B cell (primary cell): ENCODE data around the gene IL17A. TPM values are rescaled to one million over a fixed set of nuclear protein-coding genes. Genes with fewer than 3 reads are reported as not detected.

Experiments
- ATAC-seq: fragments of 200-7000 bp; cut with Tn5 transposase; one replicate; pipeline ENCODE4 v1.10.0; 2021; ENCODE audit warnings: low read depth, mild to moderate bottlenecking, moderate number of reproducible peaks, moderate library complexity
- CTCF ChIA-PET: fragments of 350-600 bp; sonication (Branson Sonifier 250); formaldehyde crosslinking; loops from one replicate; lab custom pipeline; 2021; ENCODE audit warnings: antibody characterized with exemption, inconsistent platforms; lab: Charles Lee
- POLR2A ChIA-PET: fragments of 350-600 bp; sonication (Branson Sonifier 250); formaldehyde crosslinking; loops from one replicate; lab custom pipeline; 2021; ENCODE audit warnings: antibody characterized with exemption; lab: Charles Lee
- DNase-seq: peaks from one replicate; pipeline ENCODE4 v3.0.0; 2013
- H2AFZ ChIP-seq: 2 replicates; pipeline ENCODE4 v1.6.1; 2012; ENCODE audit warnings: mild to moderate bottlenecking, low read depth, low read length; ENCODE audit not compliant: insufficient read depth, poor library complexity, severe bottlenecking
- H3K27ac ChIP-seq, 2 donors: 1 replicate in 1 of 2; 2 replicates in 1 of 2; pipeline ENCODE4 v1.5.1; 2012 to 2013; ENCODE audit warnings: low read length in 2 of 2, mild to moderate bottlenecking in 2 of 2, moderate library complexity in 1 of 2
- H3K27me3 ChIP-seq, 4 experiments: fragments of 200-600 bp in 1 of 4; sonication (generic) in 1 of 4; replicated peaks in 1 of 4; 1 replicate in 2 of 4; 2 replicates in 2 of 4; pipeline versions ENCODE4 v1.6.1 to v1.7.0; 2013 to 2016; ENCODE audit warnings: low read length in 3 of 4, mild to moderate bottlenecking in 2 of 4, mixed read lengths in 1 of 4, moderate library complexity in 1 of 4; ENCODE audit not compliant: insufficient read depth in 4 of 4, control insufficient read depth in 3 of 4; ENCODE audit errors: control extremely low read depth in 1 of 4
- H3K36me3 ChIP-seq, 2 experiments: replicated peaks in 1 of 2; 1 replicate in 1 of 2; 2 replicates in 1 of 2; pipeline versions ENCODE4 v1.6.1 to v1.7.1; 2013; ENCODE audit warnings: low read length in 1 of 2; ENCODE audit not compliant: insufficient read depth in 2 of 2, control insufficient read depth in 1 of 2; ENCODE audit errors: control extremely low read depth in 1 of 2, extremely low read depth in 1 of 2
- H3K4me1 ChIP-seq, 2 donors: fragments of 200-600 bp in 1 of 2; sonication (generic) in 1 of 2; 1 replicate in 1 of 2; 2 replicates in 1 of 2; pipeline versions ENCODE4 v1.5.1 to v1.6.1; 2013 to 2017; ENCODE audit warnings: low read length in 2 of 2; ENCODE audit not compliant: control insufficient read depth in 2 of 2, insufficient read depth in 2 of 2
- H3K4me2 ChIP-seq: replicated peaks from 2 replicates; pipeline ENCODE3; 2012; ENCODE audit warnings: mild to moderate bottlenecking, low read depth, low read length; ENCODE audit not compliant: poor library complexity, severe bottlenecking
- H3K4me3 ChIP-seq, 5 experiments: fragments of 200-600 bp in 1 of 5; sonication (generic) in 1 of 5; 1 replicate in 3 of 5; 2 replicates in 2 of 5; pipeline versions ENCODE4 v1.5.1 to v1.7.0; 2011 to 2016; ENCODE audit warnings: low read length in 4 of 5, mild to moderate bottlenecking in 4 of 5, low read depth in 2 of 5, control low read depth in 1 of 5, moderate library complexity in 1 of 5; ENCODE audit not compliant: insufficient read depth in 1 of 5; ENCODE audit errors: control extremely low read depth in 1 of 5, extremely low read depth in 1 of 5
- H3K79me2 ChIP-seq: fragments of 200-600 bp; sonication (generic); one replicate; pipeline ENCODE4 v1.6.0; 2016; ENCODE audit warnings: low read length; ENCODE audit not compliant: control insufficient read depth, insufficient read depth
- H3K9ac ChIP-seq: fragments of 200-600 bp; sonication (generic); 2 replicates; pipeline ENCODE4 v1.6.1; 2017; ENCODE audit warnings: mild to moderate bottlenecking, low read length, moderate library complexity
- H3K9me3 ChIP-seq, 3 donors: one replicate each; pipeline versions ENCODE4 v1.6.1 to v1.7.1; 2013; ENCODE audit warnings: low read length in 2 of 3; ENCODE audit not compliant: control insufficient read depth in 2 of 3, insufficient read depth in 1 of 3; ENCODE audit errors: control extremely low read depth in 1 of 3
- H4K20me1 ChIP-seq: 2 replicates; pipeline ENCODE4 v1.6.0; 2012; ENCODE audit warnings: mild to moderate bottlenecking, low read length; ENCODE audit not compliant: insufficient read depth, control insufficient read depth, poor library complexity, severe bottlenecking
- H3K27ac Mint-ChIP-seq: one replicate; pipeline ENCODE4 v1.8.0; 2021; ENCODE audit warnings: mixed read lengths
- H3K27me3 Mint-ChIP-seq: one replicate; pipeline ENCODE4 v1.8.0; 2021; ENCODE audit warnings: mixed read lengths
- H3K4me1 Mint-ChIP-seq: one replicate; pipeline ENCODE4 v1.8.0; 2021; ENCODE audit warnings: mixed read lengths
- H3K4me3 Mint-ChIP-seq: one replicate; pipeline ENCODE4 v1.8.0; 2021; ENCODE audit warnings: mixed read lengths
- H3K9me3 Mint-ChIP-seq: one replicate; pipeline ENCODE4 v1.8.0; 2022; ENCODE audit warnings: mixed read lengths; ENCODE audit not compliant: insufficient read depth
- CTCF ChIP-seq: fragments of 200-600 bp; IDR thresholded peaks from one replicate; pipeline ENCODE4 v1.8.0; 2022; ENCODE audit warnings: antibody characterized with exemption, mild to moderate bottlenecking
- EZH2 ChIP-seq: IDR thresholded peaks from 2 replicates; pipeline ENCODE4 v1.6.1; 2012; ENCODE audit warnings: borderline replicate concordance, low read depth, mild to moderate bottlenecking, moderate library complexity, low read length; ENCODE audit not compliant: insufficient read depth, poor library complexity, severe bottlenecking
- WGBS: methylation state at CpG from one replicate; pipeline ENCODE4 v1.1.5; 2013; ENCODE audit warnings: missing lambda C conversion rate; ENCODE audit not compliant: insufficient coverage; 5-methylcytosine and 5-hydroxymethylcytosine counted together
- intact Hi-C: fragments of 100-400 bp; cut with micrococcal nuclease; formaldehyde crosslinking; loops from one replicate; pipeline ENCODE4 v1.10.0; 2022
- polyA plus RNA-seq: library from polyadenylated mRNA; depleted of rRNA; stranded (reverse); fragments of >200 nt; gene quantifications from 2 replicates; pipeline ENCODE4 v1.2.3, GENCODE V29; 2012
- total RNA-seq, 2 donors: library from RNA; stranded (reverse); fragments of 120-200 nt in 1 of 2; gene quantifications; 1 replicate in 1 of 2; 2 replicates in 1 of 2; pipeline versions ENCODE4 v1.2.3 to v1.2.4, GENCODE V29; 2013 to 2022

Gene IL17A
- total and polyA plus RNA-seq, 2 donors (not counting 1 experiment from before 2014, with no cell fraction given) = not detected

DNA sequence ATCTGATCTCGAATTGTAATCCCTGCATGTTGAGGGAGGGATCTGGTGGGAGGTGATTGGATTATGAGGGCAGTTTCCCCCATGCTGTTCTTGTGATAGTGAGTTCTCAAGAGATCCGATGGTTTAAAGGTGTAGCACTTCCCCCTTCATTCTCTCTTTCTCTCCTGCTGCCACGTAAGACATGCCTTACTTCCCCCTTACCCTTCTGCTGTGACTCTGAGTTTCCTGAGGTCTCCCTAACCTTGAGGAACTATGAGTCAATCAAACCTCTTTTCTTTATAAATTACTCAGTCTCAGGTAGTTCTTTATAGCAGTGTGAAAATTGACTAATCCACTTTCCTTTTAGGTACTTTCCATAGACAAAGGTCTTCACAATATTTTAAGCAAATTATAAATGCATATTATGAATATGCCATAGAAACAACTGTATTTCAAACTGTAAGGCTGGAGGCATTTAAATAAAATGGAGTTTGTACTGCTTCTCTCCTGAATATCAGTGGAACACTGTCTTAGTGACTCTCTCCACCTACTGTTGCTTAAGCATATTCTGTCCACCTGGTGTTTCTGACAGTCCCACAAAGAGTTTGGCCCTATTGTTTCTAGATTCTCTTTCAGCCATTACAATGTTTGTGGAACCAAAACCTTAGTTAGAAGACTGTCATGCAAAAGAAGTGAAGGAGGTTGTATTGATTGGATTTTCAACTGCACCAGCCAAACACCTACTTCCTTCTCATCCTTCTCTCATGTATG, 24.3 kb upstream of the IL17A start:
- Histone ChIP-seq H3K27ac (no peak overlapping the region), H3K4me3 (no peak overlapping the region), H4K20me1 (no peaks in the 10 kb centered on the region), H3K9me3 (peaks cover 0 to 8% (median 0%) of the 10 kb centered on the region in 3 donors), H3K79me2 (no peaks in the 10 kb centered on the region), H3K9ac (no peak overlapping the region), H3K36me3 (no peaks in the 10 kb centered on the region), H3K27me3 (no peaks in the 10 kb centered on the region), H3K4me1 (no peaks in the 10 kb centered on the region), H3K4me2 (no peak overlapping the region), H2AFZ (no peak overlapping the region)
- ATAC-seq (no peak), DNase-seq (no peak)
- WGBS = 50% methylated on average over 2 of the region's 3 CpGs
- no peaks in the 10 kb centered on the region for H3K9me3 Mint-ChIP-seq
- peaks cover 3% of the 10 kb centered on the region for H3K27me3 Mint-ChIP-seq
- no peak overlapping the region for H3K4me3 Mint-ChIP-seq
- H3K4me1 Mint-ChIP-seq = no peaks in the 10 kb centered on the region
- POLR2A ChIA-PET = no interaction called here
- TF ChIP-seq CTCF (no peak), EZH2 (no peak)
- CTCF ChIA-PET = interaction anchor here (1.0 kb wide), 1 partner anchor 10 kb away, joined by 3 read pairs; no protein-coding TSS in a partner anchor
- no peak overlapping the region for H3K27ac Mint-ChIP-seq
- intact Hi-C loops = loop anchor here (2.0 to 5.0 kb wide), 2 partner anchors 101 to 235 kb away; no protein-coding TSS in a partner anchor
